HepG2 (cell line): ENCODE data around the gene TXNIP. TPM values are rescaled to one million over a fixed set of nuclear protein-coding genes. Genes with fewer than 3 reads are reported as not detected.

Source experiments
- ASH2L ChIP-seq: fragments of 300-600, 200-600 bp; sonication (generic); IDR thresholded peaks from 2 replicates; pipeline ENCODE4 v1.7.0; 2017; ENCODE audit warnings: low read depth, mild to moderate bottlenecking, moderate library complexity, mixed read lengths, low read length; ENCODE audit not compliant: insufficient read length
- CBX5 ChIP-seq: sonication (generic); formaldehyde crosslinking; IDR thresholded peaks from 2 replicates; pipeline ENCODE4 v1.4.0; 2020; ENCODE audit warnings: missing genetic modification reagents, borderline replicate concordance
- ISX ChIP-seq: sonication (generic); formaldehyde crosslinking; conservative IDR thresholded peaks from 2 replicates; pipeline ENCODE4 v1.5.0; 2020; ENCODE audit warnings: missing genetic modification reagents
- NFKB2 ChIP-seq: sonication (generic); formaldehyde crosslinking; IDR thresholded peaks from 2 replicates; pipeline ENCODE4 v1.4.0; 2020; ENCODE audit warnings: missing genetic modification reagents, borderline replicate concordance
- SKI ChIP-seq: fragments of 450-650 bp; IDR thresholded peaks from one replicate; pipeline ENCODE4 v1.6.1; 2018; ENCODE audit warnings: mild to moderate bottlenecking; ENCODE audit not compliant: partially characterized antibody
- SP1 ChIP-seq, 2 experiments: fragments of 450-650 bp in 1 of 2; sonication (generic) in 1 of 2; formaldehyde crosslinking in 1 of 2; IDR thresholded peaks; 2 replicates each; pipeline versions ENCODE4 v1.4.0 to v1.6.1; 2016 to 2020; ENCODE audit warnings: missing genetic modification reagents in 1 of 2
- SP4 ChIP-seq: sonication (generic); formaldehyde crosslinking; IDR thresholded peaks from 2 replicates; pipeline ENCODE4 v1.8.1; 2023; ENCODE audit warnings: mild to moderate bottlenecking, missing genetic modification reagents
- TBL1XR1 ChIP-seq: fragments of 150-350 bp; IDR thresholded peaks from 2 replicates; pipeline ENCODE4 v1.6.1; 2014; ENCODE audit warnings: borderline replicate concordance, low read length; ENCODE audit not compliant: partially characterized antibody
- ZFX ChIP-seq: sonication (generic); formaldehyde crosslinking; IDR thresholded peaks from 2 replicates; pipeline ENCODE4 v1.4.0; 2020; ENCODE audit warnings: mild to moderate bottlenecking, low read depth, missing genetic modification reagents, moderate library complexity
- ZNF546 ChIP-seq: sonication (generic); formaldehyde crosslinking; conservative IDR thresholded peaks from 2 replicates; pipeline ENCODE4 v1.8.1; 2023; ENCODE audit warnings: mild to moderate bottlenecking, missing genetic modification reagents
- ZNF772 ChIP-seq: sonication (generic); formaldehyde crosslinking; IDR thresholded peaks from 2 replicates; pipeline ENCODE4 v1.5.0; 2020; ENCODE audit warnings: mild to moderate bottlenecking, missing genetic modification reagents
- ZNF792 ChIP-seq: IDR thresholded peaks from 2 replicates; pipeline ENCODE4 v1.6.1; 2016
- polyA plus RNA-seq, 8 experiments: library from polyadenylated mRNA; depleted of rRNA in 3 of 8; stranded (reverse) in 7 of 8; unstranded in 1 of 8; fragments of >200 nt; fragmentation: Illumina TruSeq in 4 of 8; extraction: Trizol in 4 of 8; gene quantifications; 2 replicates each; pipeline versions ENCODE4 v1.2.1 to v1.2.3, GENCODE V29; 2011 to 2016; ENCODE audit warnings: low read depth in 4 of 8, missing spikeins in 1 of 8, mixed read lengths in 1 of 8; ENCODE audit not compliant: insufficient read depth in 1 of 8
- total RNA-seq, 5 experiments: library from RNA; depleted of rRNA; stranded (reverse); fragments of >200 nt; fragmentation: Illumina TruSeq; extraction: Trizol; gene quantifications; 2 replicates each; pipeline ENCODE4 v1.2.3, GENCODE V29; 2016; ENCODE audit warnings: low read depth in 1 of 5
- TF ChIP-seq, protein P1 (sequence below): sonication (generic); formaldehyde crosslinking; IDR thresholded peaks from 2 replicates; pipeline ENCODE4 v1.4.0; 2020; ENCODE audit warnings: mild to moderate bottlenecking, missing genetic modification reagents
- TF ChIP-seq, protein P2 (sequence below): sonication (generic); formaldehyde crosslinking; IDR thresholded peaks from 2 replicates; pipeline ENCODE4 v1.8.0; 2022; ENCODE audit warnings: mild to moderate bottlenecking, missing genetic modification reagents
- TF ChIP-seq, protein P3 (sequence below): IDR thresholded peaks from 2 replicates; pipeline ENCODE4 v1.6.1; 2016; ENCODE audit warnings: control low read depth
- TF ChIP-seq, protein P4 (sequence below): sonication (generic); formaldehyde crosslinking; IDR thresholded peaks from 2 replicates; pipeline ENCODE4 v1.5.0; 2020; ENCODE audit warnings: mild to moderate bottlenecking, missing genetic modification reagents
- TF ChIP-seq, protein P5 (sequence below): sonication (generic); formaldehyde crosslinking; IDR thresholded peaks from 2 replicates; pipeline ENCODE4 v1.5.0; 2020; ENCODE audit warnings: mild to moderate bottlenecking, missing genetic modification reagents

Gene TXNIP
- total and polyA plus RNA-seq, 2 of the 13 experiments (the other 11 are each of a cell fraction or from before 2014, with no cell fraction given) = 24.4 to 237 TPM

DNA sequence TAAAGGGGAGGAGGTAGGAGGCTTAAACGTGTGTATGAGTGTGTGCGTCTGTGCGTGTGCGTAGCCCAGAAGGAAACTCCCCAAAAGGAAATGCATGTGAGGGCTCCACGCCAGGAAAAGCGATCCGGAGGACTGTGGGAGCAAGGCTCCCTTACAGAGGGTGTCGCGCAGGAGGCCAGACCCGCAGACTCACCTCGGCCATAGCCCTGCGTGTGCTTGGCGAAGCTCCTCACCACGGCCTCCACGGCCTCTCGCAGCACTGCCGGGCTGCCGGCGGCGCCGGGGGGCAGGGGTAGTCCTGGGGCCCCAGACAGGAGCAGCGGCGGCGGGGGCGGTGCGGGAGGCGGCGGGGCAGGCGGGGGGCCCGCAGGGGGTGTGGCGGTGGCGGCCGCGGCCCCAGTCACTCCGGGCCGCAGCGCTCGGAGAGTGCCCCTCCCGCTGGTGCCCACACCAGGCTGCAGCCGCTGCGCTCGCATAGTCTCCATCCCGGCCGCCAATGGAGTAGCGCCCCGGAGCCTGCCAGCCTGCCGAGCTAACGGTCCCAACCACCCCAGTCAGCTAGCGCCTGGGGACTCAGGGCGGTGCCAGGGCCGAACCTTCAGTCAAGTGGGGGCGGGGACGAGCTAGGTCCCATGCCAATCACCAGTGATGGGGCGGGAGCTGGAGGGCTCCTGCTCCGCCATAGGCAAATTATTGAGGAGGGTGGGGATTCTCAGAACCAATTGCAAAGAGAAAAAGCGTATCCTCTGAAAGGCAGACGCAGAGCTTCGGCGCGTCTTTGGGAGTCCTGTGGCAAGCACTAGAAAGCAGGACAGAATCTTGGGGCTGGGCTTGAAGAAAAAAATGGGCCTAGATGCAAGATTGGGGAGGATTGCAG is 38.7 kb downstream of the TXNIP start, which contains the start of gene LIX1L (continued):
- TF ChIP-seq, protein P1, sequence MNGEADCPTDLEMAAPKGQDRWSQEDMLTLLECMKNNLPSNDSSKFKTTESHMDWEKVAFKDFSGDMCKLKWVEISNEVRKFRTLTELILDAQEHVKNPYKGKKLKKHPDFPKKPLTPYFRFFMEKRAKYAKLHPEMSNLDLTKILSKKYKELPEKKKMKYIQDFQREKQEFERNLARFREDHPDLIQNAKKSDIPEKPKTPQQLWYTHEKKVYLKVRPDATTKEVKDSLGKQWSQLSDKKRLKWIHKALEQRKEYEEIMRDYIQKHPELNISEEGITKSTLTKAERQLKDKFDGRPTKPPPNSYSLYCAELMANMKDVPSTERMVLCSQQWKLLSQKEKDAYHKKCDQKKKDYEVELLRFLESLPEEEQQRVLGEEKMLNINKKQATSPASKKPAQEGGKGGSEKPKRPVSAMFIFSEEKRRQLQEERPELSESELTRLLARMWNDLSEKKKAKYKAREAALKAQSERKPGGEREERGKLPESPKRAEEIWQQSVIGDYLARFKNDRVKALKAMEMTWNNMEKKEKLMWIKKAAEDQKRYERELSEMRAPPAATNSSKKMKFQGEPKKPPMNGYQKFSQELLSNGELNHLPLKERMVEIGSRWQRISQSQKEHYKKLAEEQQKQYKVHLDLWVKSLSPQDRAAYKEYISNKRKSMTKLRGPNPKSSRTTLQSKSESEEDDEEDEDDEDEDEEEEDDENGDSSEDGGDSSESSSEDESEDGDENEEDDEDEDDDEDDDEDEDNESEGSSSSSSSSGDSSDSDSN (CRISPR knock-in tag) = peak; percentile 79
- no peak for TF ChIP-seq ZNF772 (CRISPR knock-in tag)
- TF ChIP-seq SP1 (IDR thresholded peaks at IDR 0.05) = no peak
- TF ChIP-seq SP1 (CRISPR knock-in tag; IDR thresholded peaks at IDR 0.05) = peak; percentile 47; the same call in 1 of the 2 replicates
- TF ChIP-seq NFKB2 = peak; percentile 44; the same call in 1 of the 2 replicates
- TF ChIP-seq, protein P2, sequence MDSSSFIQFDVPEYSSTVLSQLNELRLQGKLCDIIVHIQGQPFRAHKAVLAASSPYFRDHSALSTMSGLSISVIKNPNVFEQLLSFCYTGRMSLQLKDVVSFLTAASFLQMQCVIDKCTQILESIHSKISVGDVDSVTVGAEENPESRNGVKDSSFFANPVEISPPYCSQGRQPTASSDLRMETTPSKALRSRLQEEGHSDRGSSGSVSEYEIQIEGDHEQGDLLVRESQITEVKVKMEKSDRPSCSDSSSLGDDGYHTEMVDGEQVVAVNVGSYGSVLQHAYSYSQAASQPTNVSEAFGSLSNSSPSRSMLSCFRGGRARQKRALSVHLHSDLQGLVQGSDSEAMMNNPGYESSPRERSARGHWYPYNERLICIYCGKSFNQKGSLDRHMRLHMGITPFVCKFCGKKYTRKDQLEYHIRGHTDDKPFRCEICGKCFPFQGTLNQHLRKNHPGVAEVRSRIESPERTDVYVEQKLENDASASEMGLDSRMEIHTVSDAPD = peak; percentile 40; the same call in 1 of the 2 replicates
- peak; percentile 66 for TF ChIP-seq ASH2L
- peak; percentile 30 for TF ChIP-seq SKI
- no peak for TF ChIP-seq ISX (CRISPR knock-in tag)
- TF ChIP-seq, protein P3, sequence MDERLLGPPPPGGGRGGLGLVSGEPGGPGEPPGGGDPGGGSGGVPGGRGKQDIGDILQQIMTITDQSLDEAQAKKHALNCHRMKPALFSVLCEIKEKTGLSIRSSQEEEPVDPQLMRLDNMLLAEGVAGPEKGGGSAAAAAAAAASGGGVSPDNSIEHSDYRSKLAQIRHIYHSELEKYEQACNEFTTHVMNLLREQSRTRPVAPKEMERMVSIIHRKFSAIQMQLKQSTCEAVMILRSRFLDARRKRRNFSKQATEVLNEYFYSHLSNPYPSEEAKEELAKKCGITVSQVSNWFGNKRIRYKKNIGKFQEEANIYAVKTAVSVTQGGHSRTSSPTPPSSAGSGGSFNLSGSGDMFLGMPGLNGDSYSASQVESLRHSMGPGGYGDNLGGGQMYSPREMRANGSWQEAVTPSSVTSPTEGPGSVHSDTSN = peak; percentile 94
- TF ChIP-seq, protein P4, sequence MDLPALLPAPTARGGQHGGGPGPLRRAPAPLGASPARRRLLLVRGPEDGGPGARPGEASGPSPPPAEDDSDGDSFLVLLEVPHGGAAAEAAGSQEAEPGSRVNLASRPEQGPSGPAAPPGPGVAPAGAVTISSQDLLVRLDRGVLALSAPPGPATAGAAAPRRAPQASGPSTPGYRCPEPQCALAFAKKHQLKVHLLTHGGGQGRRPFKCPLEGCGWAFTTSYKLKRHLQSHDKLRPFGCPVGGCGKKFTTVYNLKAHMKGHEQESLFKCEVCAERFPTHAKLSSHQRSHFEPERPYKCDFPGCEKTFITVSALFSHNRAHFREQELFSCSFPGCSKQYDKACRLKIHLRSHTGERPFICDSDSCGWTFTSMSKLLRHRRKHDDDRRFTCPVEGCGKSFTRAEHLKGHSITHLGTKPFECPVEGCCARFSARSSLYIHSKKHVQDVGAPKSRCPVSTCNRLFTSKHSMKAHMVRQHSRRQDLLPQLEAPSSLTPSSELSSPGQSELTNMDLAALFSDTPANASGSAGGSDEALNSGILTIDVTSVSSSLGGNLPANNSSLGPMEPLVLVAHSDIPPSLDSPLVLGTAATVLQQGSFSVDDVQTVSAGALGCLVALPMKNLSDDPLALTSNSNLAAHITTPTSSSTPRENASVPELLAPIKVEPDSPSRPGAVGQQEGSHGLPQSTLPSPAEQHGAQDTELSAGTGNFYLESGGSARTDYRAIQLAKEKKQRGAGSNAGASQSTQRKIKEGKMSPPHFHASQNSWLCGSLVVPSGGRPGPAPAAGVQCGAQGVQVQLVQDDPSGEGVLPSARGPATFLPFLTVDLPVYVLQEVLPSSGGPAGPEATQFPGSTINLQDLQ = no peak
- TF ChIP-seq, protein P5, sequence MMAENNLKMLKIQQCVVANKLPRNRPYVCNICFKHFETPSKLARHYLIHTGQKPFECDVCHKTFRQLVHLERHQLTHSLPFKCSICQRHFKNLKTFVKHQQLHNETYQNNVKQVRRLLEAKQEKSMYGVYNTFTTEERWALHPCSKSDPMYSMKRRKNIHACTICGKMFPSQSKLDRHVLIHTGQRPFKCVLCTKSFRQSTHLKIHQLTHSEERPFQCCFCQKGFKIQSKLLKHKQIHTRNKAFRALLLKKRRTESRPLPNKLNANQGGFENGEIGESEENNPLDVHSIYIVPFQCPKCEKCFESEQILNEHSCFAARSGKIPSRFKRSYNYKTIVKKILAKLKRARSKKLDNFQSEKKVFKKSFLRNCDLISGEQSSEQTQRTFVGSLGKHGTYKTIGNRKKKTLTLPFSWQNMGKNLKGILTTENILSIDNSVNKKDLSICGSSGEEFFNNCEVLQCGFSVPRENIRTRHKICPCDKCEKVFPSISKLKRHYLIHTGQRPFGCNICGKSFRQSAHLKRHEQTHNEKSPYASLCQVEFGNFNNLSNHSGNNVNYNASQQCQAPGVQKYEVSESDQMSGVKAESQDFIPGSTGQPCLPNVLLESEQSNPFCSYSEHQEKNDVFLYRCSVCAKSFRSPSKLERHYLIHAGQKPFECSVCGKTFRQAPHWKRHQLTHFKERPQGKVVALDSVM = no peak
- TF ChIP-seq SP4 (CRISPR knock-in tag) = peak; percentile 81
- peak; percentile 74 for TF ChIP-seq ZFX (CRISPR knock-in tag)
- TF ChIP-seq TBL1XR1 = peak; percentile 31
- TF ChIP-seq ZNF546 (CRISPR knock-in tag) = no peak
- TF ChIP-seq CBX5 = peak; percentile 32; the same call in 1 of the 2 replicates
- TF ChIP-seq ZNF792 = peak; percentile 49; the same call in 1 of the 2 replicates
